Lung microvascular endothelial cell (primary cell): ENCODE results near the gene FAM20C. TPM values are rescaled to one million over a fixed set of nuclear protein-coding genes. Genes with fewer than 3 reads are reported as not detected.
"Not testable (repeated sequence)": the region's sequence is repeated elsewhere in the genome, so short reads cannot be mapped to it uniquely, and the experiment has no call there.

ENCODE experiments used
- DNase-seq, 2 donors: peaks; one replicate each; pipeline versions ENCODE4 v3.0.0 to v3.0.0-alpha.2; 2010; ENCODE audit warnings: low read depth in 2 of 2
- total RNA-seq: library from RNA; depleted of rRNA; stranded (reverse); fragments of >200 nt; gene quantifications from 2 replicates; pipeline ENCODE4 v1.2.1, GENCODE V29; 2014

Gene FAM20C
- total RNA-seq, 1 donor from 2014 or later = 0.79 TPM

- peak in 1 of 2 donors; percentile 32 for DNase-seq
These were observed 1.0 kb upstream of the FAM20C start for GRCh38 chr7:191105-191980.

- peak; percentile 24 to 44 for DNase-seq
These were observed 520 bp downstream of the FAM20C start for GRCh38 chr7:192701-193480.

GRCh38 chr7:193481-194251, 1.3 kb downstream of the FAM20C start:
- peak in 1 of 2 donors; percentile 24 for DNase-seq

- peak in 1 of 2 donors; percentile 12 for DNase-seq
These were observed 2.1 kb downstream of the FAM20C start for GRCh38 chr7:194252-195009.

GRCh38 chr7:195010-195829, 2.8 kb downstream of the FAM20C start:
- DNase-seq = no peak

GRCh38 chr7:195830-196128, 3.4 kb downstream of the FAM20C start:
- no peak for DNase-seq

- no peak for DNase-seq
These were observed 3.9 kb downstream of the FAM20C start for GRCh38 chr7:196283-196682.

- DNase-seq = no peak
These were observed 4.5 kb downstream of the FAM20C start for GRCh38 chr7:196778-197321.

GRCh38 chr7:197413-198335, 5.3 kb downstream of the FAM20C start:
- no peak for DNase-seq

GRCh38 chr7:199483-200249, 7.3 kb downstream of the FAM20C start:
- no peak for DNase-seq

- DNase-seq = no peak
These were observed 7.9 kb downstream of the FAM20C start for GRCh38 chr7:200290-200689.

GRCh38 chr7:200704-201103, 8.3 kb downstream of the FAM20C start:
- DNase-seq = no peak

GRCh38 chr7:204326-204725, 12.0 kb downstream of the FAM20C start:
- no peak for DNase-seq

- DNase-seq = peak in 1 of 2 donors; percentile 56
These were observed 13.0 kb downstream of the FAM20C start for GRCh38 chr7:205115-206010.

- DNase-seq = not testable (repeated sequence)
These were observed 14.0 kb downstream of the FAM20C start for GRCh38 chr7:206351-206750.

GRCh38 chr7:207418-208129, 15.2 kb downstream of the FAM20C start:
- DNase-seq = no peak
